HG02588 (cell line): ENCODE measurements around the gene BTBD2.

Source experiments
- ATAC-seq: cut with Tn5 transposase; IDR thresholded peaks from one replicate; pipeline ENCODE4 v1.9.1; 2021; ENCODE audit warnings: mild to moderate bottlenecking, moderate library complexity; ENCODE audit not compliant: unreplicated experiment

BTBD2 gene

GRCh38 chr19:1944916-1945561 lies 70.5 kb downstream of the BTBD2 start:
- ATAC-seq: no peak

- no peak for ATAC-seq
Measured at GRCh38 chr19:1944088-1944915, 71.2 kb downstream of the BTBD2 start.

- ATAC-seq: no peak
Measured at GRCh38 chr19:1943661-1944087, 71.8 kb downstream of the BTBD2 start.

- no peak for ATAC-seq
Measured at GRCh38 chr19:1942934-1943555, 72.5 kb downstream of the BTBD2 start.

- no peak for ATAC-seq
Measured at GRCh38 chr19:1942078-1942933, 73.2 kb downstream of the BTBD2 start.

- ATAC-seq: peak; percentile 52
Measured at GRCh38 chr19:1941146-1942077, 74.1 kb downstream of the BTBD2 start, which contains the start of gene CSNK1G2. CSNK1G2 (plus strand) TSS chr19:1941172; CDS start chr19:1969773, 28,601 bp downstream.

- no peak for ATAC-seq
Measured at GRCh38 chr19:1938071-1938470, 77.4 kb downstream of the BTBD2 start.

- no peak for ATAC-seq
Measured at GRCh38 chr19:1936916-1937610, 78.5 kb downstream of the BTBD2 start.

- no peak for ATAC-seq
Measured at GRCh38 chr19:1936430-1936829, 79.1 kb downstream of the BTBD2 start.

GRCh38 chr19:1935484-1936208 lies 79.9 kb downstream of the BTBD2 start:
- ATAC-seq: no peak
